CD1c-positive myeloid dendritic cell (primary cell): ENCODE results near the gene CENPL.
"Not testable (repeated sequence)": the region's sequence is repeated elsewhere in the genome, so short reads cannot be mapped to it uniquely, and the experiment has no call there.

ENCODE experiments used
- DNase-seq: peaks from one replicate; pipeline ENCODE4 v3.0.0-alpha.2; 2016; ENCODE audit errors: extremely low spot score

The CENPL gene

GRCh38 chr1:173857363-173857917 lies 32.8 kb upstream of the CENPL start:
- no peak for DNase-seq

- peak; percentile 6 for DNase-seq
Observed at GRCh38 chr1:173856903-173857302, 32.2 kb upstream of the CENPL start.

DNA sequence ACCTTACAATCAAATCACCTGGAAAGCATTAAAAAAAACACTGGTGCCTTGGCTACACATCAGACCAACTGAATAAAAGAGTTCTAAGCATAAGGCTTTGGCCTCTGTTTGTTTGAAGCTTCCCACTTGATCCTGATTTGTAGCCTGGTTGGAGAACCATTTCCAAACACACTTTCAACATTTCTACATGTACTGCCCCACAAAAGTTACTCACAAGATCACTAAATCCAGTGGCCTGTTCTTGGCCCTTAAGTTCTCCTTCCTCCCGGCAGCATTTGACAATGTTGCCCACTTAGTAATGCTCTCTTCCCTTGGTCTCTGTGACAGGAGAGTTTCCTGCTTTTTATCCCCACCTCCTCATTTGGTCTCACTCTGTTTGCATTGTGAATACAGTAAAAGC lies 31.3 kb upstream of the CENPL start:
- no peak for DNase-seq

DNA sequence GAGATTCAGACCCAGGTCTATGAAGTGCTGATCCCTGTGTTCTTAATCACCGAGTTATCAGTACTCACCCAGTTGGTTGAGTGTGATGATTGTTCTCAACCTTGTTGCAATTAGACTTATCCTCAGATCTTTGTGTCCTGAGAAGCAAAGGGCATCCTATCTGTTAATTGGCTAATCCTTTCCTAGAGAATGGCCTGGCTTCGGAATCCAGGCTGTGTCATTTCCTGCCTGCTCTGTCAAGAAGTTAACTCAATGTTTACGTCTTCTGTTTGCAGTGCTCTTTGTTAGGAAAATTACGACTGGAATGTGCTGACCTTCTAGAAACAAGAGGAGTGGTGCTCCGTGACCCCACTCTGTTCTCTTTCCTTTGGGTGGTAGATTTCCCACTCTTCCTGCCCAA lies 28.4 kb upstream of the CENPL start:
- no peak for DNase-seq

DNA sequence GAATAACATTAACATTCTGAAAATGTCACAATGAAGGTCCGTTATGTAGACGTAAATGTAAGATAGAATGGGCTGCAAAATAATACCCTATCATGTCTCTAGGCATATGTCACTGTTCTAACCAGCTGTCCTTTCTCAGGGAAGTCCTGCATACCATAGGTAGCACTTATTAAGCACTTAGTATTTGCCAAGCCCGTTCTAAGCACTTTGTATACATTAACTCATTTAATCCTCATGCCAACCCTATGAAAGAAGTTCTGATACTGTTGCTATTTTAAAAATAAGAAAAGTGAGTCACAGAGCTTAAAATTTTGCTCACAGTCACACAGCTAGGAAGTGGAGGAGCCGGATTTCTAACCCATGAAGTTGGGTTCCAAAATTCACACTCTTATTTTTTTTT lies 27.4 kb upstream of the CENPL start:
- no peak for DNase-seq

DNA sequence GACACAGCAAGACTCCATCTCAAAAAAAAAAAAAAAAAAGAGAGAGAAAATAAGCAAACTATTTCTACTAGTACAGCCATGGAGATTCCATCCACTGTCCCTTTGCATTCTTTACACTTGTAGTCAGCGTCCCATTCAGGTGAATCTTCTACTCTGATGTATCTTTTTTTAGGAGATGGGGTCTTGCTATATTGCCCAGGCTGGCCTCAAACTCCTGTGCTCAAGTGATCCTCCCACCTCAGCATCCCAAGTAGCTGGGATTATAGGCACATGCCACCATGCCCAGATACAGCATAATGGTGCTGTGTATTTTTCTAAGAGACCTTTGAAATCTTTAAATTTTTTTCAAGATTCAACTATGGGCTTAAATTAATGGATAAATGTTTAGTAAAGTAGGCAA lies 8.1 kb upstream of the CENPL start:
- no peak for DNase-seq

- DNase-seq: no peak
Observed at GRCh38 chr1:173827611-173828010, 2.9 kb upstream of the CENPL start.

- DNase-seq: no peak
Observed at GRCh38 chr1:173823781-173824314, 835 bp downstream of the CENPL start.

GRCh38 chr1:173821680-173822079 lies 3.0 kb downstream of the CENPL start:
- no peak for DNase-seq

DNA sequence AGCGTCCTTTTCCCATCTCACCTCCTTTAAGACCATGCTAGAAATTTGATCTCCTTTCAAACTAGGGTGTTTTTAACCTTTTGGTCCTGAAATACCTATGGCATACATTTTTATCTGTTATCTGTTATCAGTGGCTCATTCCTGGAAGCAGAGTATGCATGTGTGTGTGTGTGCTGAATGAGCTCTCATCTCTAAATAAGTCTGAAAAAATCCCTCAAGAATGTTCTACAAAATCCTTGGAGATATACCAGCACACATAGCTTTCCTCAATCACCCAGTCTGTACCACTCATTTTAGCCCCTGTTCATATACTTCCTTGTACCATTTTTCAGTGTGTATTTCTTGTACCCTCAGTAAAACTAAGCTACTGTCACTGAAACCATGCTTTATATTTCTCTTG lies 6.2 kb downstream of the CENPL start:
- DNase-seq: no peak

DNA sequence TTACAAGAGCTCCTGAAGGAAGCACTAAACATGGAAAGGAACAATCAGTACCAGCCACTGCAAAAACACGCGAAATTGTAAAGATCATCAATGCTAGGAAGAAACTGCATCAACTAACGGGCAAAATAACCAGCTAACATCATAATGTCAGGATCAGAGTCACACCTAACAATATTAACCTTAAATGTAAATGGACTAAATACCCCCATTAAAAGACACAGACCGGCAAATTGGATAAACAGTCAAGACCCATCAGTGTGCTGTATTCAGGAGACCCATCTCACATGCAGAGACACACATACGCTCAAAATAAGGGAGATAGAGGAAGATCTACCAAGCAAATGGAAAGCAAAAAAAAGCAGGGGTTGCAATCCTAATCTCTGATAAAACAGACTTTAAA lies 11.0 kb downstream of the CENPL start:
- not testable (repeated sequence) for DNase-seq

- no peak for DNase-seq
Observed at GRCh38 chr1:173802961-173803360, 21.7 kb downstream of the CENPL start.

DNA sequence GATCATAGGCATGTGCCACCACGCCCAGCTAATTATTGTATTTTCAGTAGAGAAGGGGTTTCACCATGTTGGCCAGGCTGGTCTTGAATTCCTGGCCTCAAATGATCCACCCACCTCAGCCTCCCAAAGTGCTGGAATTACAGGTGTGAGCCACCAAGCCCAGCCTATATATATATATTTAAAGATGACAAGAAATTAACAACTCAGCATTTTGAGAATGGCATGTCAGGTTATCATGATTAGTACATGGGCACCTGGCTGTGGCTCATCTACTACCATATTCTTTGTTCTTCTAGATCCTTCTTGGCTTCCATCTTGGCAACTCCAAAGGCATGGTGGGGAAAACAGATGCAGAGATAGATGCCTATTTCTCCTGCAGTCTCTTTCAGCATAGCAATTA lies 24.7 kb downstream of the CENPL start:
- not testable (repeated sequence) for DNase-seq

DNA sequence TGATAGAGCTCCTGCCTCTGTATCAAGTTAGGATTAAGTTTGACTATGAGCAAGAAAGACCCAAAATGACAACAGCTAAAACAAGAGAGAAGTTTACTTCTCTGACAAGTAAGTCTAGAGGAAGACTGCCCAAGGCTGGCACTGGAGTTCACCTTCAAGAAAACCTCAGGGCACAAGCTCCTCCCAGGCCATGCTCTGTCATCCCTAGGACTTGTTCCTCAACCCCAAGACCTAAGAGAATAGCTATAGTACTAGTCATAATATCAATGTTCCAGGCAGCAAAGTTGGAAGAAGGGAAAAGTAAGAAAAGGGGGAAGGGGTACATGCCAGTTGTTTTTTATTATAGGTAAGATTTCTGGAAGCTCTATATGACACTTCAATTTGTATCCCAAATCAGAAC lies 26.6 kb downstream of the CENPL start:
- no peak for DNase-seq

- DNase-seq: no peak
Observed at GRCh38 chr1:173789841-173790240, 34.8 kb downstream of the CENPL start.

DNA sequence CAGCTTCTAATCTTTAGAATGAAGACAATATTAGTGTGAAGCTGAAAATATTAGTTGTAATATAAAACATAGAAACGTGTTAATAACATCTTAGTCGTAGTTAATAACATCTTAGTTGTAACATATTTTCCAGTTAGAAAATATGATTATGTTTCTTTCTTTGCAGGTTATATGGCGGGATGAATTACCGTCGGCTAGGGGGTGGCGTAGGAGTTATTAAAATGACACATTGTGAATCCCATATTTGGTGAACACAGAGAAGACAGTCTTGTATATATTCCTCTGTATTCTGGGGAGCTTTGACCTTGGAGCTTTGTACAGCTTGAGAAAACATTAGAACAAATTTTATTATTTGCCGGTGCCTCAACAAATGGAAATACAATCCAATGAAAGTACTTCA lies 39.7 kb downstream of the CENPL start:
- DNase-seq: no peak

DNA sequence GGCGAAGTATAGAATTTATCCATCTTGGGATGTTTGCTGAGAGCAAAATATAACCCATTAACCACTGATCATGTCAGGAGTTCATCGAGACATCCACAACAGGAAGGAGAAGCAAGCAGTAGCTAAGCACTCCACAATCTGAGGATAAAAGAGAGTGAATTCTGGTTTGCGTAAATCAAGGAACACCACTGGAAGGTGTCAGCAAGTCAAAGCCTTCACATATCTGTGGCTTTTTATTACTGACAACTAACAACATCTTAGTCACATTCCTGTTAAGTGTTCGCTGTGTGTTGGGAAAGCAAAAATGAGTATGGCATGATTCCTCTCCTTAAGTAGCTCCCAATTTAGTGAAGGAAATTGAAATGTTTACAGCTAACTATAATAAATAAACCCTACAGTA lies 44.7 kb downstream of the CENPL start:
- no peak for DNase-seq

DNA sequence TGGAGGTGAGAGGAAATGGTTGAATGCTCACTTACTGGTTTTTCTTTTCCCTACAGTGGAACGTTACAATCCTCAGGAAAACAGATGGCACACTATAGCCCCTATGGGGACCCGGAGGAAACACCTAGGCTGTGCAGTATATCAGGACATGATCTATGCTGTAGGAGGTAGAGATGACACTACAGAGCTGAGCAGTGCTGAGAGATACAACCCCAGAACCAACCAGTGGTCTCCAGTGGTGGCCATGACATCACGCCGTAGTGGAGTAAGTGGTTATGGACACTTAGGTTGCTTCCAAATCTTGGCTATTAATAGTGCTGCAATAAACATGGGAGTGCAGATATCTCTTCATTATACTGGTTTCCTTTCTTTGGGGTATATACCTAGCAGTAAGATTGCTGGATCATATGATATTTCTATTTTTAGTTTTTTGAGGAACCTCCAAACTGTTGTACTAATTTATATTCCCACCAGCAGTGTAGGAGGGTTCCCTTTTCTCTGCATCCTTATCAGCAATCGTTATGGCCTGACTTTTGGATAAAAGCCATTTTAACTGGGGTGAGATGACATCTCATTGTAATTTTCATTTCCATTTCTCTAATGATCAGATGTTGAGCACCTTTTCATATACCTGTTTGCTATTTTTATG lies 49.0 kb downstream of the CENPL start:
- DNase-seq: peak; percentile 42

GRCh38 chr1:173771560-173771959 lies 53.1 kb downstream of the CENPL start:
- no peak for DNase-seq

DNA sequence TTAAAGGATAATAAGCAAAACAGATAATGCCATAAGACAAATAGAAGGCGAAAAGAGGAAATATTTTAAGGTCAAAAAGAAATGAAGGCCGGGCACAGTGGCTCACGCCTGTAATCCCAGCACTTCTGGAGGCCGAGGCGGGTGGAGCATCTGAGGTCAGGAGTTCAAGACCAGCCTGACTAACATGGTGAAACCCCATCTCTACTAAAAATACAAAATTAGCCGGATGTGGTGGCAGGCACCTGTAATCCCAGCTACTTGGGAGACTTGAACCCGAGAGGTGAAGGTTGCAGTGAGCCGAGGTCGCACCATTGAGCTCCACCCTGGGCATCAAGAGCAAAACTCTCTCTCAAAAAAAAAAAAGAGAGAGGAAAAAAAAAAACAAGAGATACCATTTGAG lies 54.4 kb downstream of the CENPL start:
- not testable (repeated sequence) for DNase-seq

GRCh38 chr1:173768827-173769226 lies 55.9 kb downstream of the CENPL start:
- no peak for DNase-seq

GRCh38 chr1:173768206-173768605 lies 56.5 kb downstream of the CENPL start:
- no peak for DNase-seq

- not testable (repeated sequence) for DNase-seq
Observed at GRCh38 chr1:173764331-173764730, 60.4 kb downstream of the CENPL start.

DNA sequence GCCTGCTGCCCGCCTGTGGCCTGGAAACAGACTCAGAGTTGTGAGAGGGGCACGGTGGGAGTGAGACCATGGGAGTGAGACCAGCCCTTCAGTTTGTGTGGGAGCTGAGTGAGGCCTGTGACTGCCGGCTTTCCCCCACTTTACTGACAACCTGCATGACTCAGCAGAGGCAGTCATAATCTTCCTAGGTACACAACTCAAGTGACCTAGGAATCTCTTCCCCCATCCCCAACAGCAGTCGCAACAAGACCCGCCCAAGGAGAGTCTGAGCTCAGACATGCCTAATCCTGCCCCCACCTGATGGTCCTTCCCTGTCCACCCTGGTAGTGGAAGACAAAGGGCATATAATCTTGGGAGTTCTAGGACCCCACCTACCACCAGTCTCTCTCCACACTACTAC lies 65.7 kb downstream of the CENPL start:
- no peak for DNase-seq
